Common myeloid progenitor, CD34-positive (primary cell): Measurements from ENCODE around the gene HTATSF1.

ENCODE experiments used
- CTCF ChIA-PET: fragments of 350-600 bp; sonication (Branson Sonifier 250); formaldehyde crosslinking; loops from one replicate; lab custom pipeline; 2021; ENCODE audit warnings: antibody characterized with exemption; lab: Charles Lee
- POLR2A ChIA-PET: fragments of 350-600 bp; sonication (Branson Sonifier 250); formaldehyde crosslinking; loops from one replicate; lab custom pipeline; 2021; ENCODE audit warnings: antibody characterized with exemption; lab: Charles Lee
- DNase-seq, 3 donors: peaks; one replicate each; pipeline versions ENCODE4 v3.0.0 to v3.0.0-alpha.2; 2013
- H3K27ac ChIP-seq, 2 experiments: 1 replicate in 1 of 2; 2 replicates in 1 of 2; pipeline ENCODE4 v1.7.0; 2013; ENCODE audit warnings: inconsistent platforms in 2 of 2, low read length in 2 of 2, mild to moderate bottlenecking in 2 of 2, low read depth in 1 of 2, moderate library complexity in 1 of 2; ENCODE audit not compliant: severe bottlenecking in 2 of 2, insufficient read depth in 1 of 2, poor library complexity in 1 of 2
- H3K27me3 ChIP-seq, 5 experiments: replicated peaks in 2 of 5; 1 replicate in 3 of 5; 2 replicates in 2 of 5; pipeline versions ENCODE4 v1.6.1 to v1.7.0; 2013; ENCODE audit warnings: low read length in 4 of 5, mild to moderate bottlenecking in 2 of 5, moderate library complexity in 2 of 5, inconsistent platforms in 1 of 5; ENCODE audit not compliant: insufficient read depth in 5 of 5, control insufficient read depth in 4 of 5
- H3K36me3 ChIP-seq, 4 experiments: 1 replicate in 2 of 4; 2 replicates in 2 of 4; pipeline versions ENCODE4 v1.6.1 to v1.7.0; 2013; ENCODE audit warnings: low read length in 3 of 4, control low read depth in 1 of 4, mild to moderate bottlenecking in 1 of 4; ENCODE audit not compliant: control insufficient read depth in 4 of 4, insufficient read depth in 4 of 4
- H3K4me1 ChIP-seq, 4 experiments: 1 replicate in 3 of 4; 2 replicates in 1 of 4; pipeline versions ENCODE4 v1.6.1 to v1.7.1; 2013; ENCODE audit warnings: low read length in 3 of 4, mild to moderate bottlenecking in 3 of 4, control low read depth in 1 of 4, inconsistent platforms in 1 of 4, moderate library complexity in 1 of 4; ENCODE audit not compliant: control insufficient read depth in 4 of 4, insufficient read depth in 4 of 4; ENCODE audit errors: control extremely low read depth in 1 of 4
- H3K4me3 ChIP-seq, 7 experiments: 1 replicate in 4 of 7; 2 replicates in 3 of 7; pipeline versions ENCODE4 v1.5.1 to v1.7.0; 2013; ENCODE audit warnings: mild to moderate bottlenecking in 7 of 7, low read length in 6 of 7, moderate library complexity in 6 of 7, inconsistent platforms in 2 of 7, low read depth in 2 of 7, control low read depth in 1 of 7; ENCODE audit not compliant: insufficient read depth in 4 of 7, control insufficient read depth in 1 of 7; ENCODE audit errors: extremely low read depth in 1 of 7
- H3K9me3 ChIP-seq, 5 experiments: 1 replicate in 4 of 5; 2 replicates in 1 of 5; pipeline versions ENCODE4 v1.6.1 to v1.7.1; 2013; ENCODE audit warnings: low read length in 4 of 5, mild to moderate bottlenecking in 2 of 5, inconsistent platforms in 1 of 5, low read depth in 1 of 5, moderate library complexity in 1 of 5; ENCODE audit not compliant: control insufficient read depth in 4 of 5, insufficient read depth in 2 of 5; ENCODE audit errors: control extremely low read depth in 1 of 5
- WGBS: methylation state at CpG from one replicate; pipeline ENCODE4 v1.1.5; 2013; ENCODE audit not compliant: insufficient coverage; 5-methylcytosine and 5-hydroxymethylcytosine counted together

The HTATSF1 gene

GRCh38 chrX:136457303-136457917 lies 40.0 kb upstream of the HTATSF1 start:
- H3K9me3 ChIP-seq: no peaks in the 10 kb centered on the region
- no peaks in the 10 kb centered on the region for H3K27me3 ChIP-seq
- H3K27ac ChIP-seq: no peak overlapping the region
- H3K36me3 ChIP-seq: no peaks in the 10 kb centered on the region
- CTCF ChIA-PET: interaction anchor here (1.2 kb wide), 1 partner anchor 9 kb away, joined by 3 read pairs; no protein-coding TSS in a partner anchor
- no peak overlapping the region for H3K4me3 ChIP-seq
- DNase-seq: no peak
- POLR2A ChIA-PET: no interaction called here
- WGBS: no CpG with 5 or more reads among the region's 5 CpGs
- H3K4me1 ChIP-seq: no peaks in the 10 kb centered on the region

GRCh38 chrX:136464589-136464988 lies 32.8 kb upstream of the HTATSF1 start:
- H3K4me3 ChIP-seq: no peak overlapping the region
- H3K27ac ChIP-seq: no peak overlapping the region
- H3K9me3 ChIP-seq: no peaks in the 10 kb centered on the region
- H3K27me3 ChIP-seq: no peaks in the 10 kb centered on the region
- WGBS: 100% methylated on average over 1 of the region's 3 CpGs
- ChIA-PET CTCF (no interaction called here), POLR2A (no interaction called here)
- DNase-seq: no peak
- no peaks in the 10 kb centered on the region for H3K36me3 ChIP-seq
- no peaks in the 10 kb centered on the region for H3K4me1 ChIP-seq

GRCh38 chrX:136467303-136467702 lies 30.1 kb upstream of the HTATSF1 start:
- Histone ChIP-seq H3K27ac (no peak overlapping the region), H3K4me1 (no peaks in the 10 kb centered on the region), H3K27me3 (no peaks in the 10 kb centered on the region), H3K36me3 (no peaks in the 10 kb centered on the region), H3K9me3 (peaks cover 0 to under 1% (median 0%) of the 10 kb centered on the region in 5 experiments), H3K4me3 (no peak overlapping the region)
- CTCF ChIA-PET: interaction anchor here (0.8 kb wide), 1 partner anchor 9 kb away, joined by 3 read pairs; no protein-coding TSS in a partner anchor
- POLR2A ChIA-PET: no interaction called here
- 46% methylated on average over 2 of the region's 3 CpGs for WGBS
- DNase-seq: no peak

- Histone ChIP-seq H3K36me3 (no peaks in the 10 kb centered on the region), H3K9me3 (peaks cover 0 to 4% (median 0%) of the 10 kb centered on the region in 5 experiments), H3K27ac (no peak overlapping the region), H3K4me3 (no peak overlapping the region), H3K4me1 (no peaks in the 10 kb centered on the region), H3K27me3 (no peaks in the 10 kb centered on the region)
- CTCF ChIA-PET: no interaction called here
- no peak for DNase-seq
- WGBS: no CpG with 5 or more reads among the region's 2 CpGs
- POLR2A ChIA-PET: no interaction called here
These were observed 28.8 kb upstream of the HTATSF1 start for GRCh38 chrX:136468391-136469103.

- ChIA-PET POLR2A (no interaction called here), CTCF (no interaction called here)
- 65% methylated on average over 3 of the region's 4 CpGs for WGBS
- no peak overlapping the region for H3K27ac ChIP-seq
- H3K4me1 ChIP-seq: no peaks in the 10 kb centered on the region
- no peaks in the 10 kb centered on the region for H3K36me3 ChIP-seq
- H3K4me3 ChIP-seq: no peak overlapping the region
- no peak for DNase-seq
- no peaks in the 10 kb centered on the region for H3K27me3 ChIP-seq
- H3K9me3 ChIP-seq: peaks cover 0 to 4% (median 0%) of the 10 kb centered on the region in 5 experiments
These were observed 23.7 kb upstream of the HTATSF1 start for GRCh38 chrX:136473663-136474062.

- H3K9me3 ChIP-seq: peaks cover 0 to 4% (median 0%) of the 10 kb centered on the region in 5 experiments
- H3K27ac ChIP-seq: no peak overlapping the region
- no peaks in the 10 kb centered on the region for H3K27me3 ChIP-seq
- no peaks in the 10 kb centered on the region for H3K4me1 ChIP-seq
- no peaks in the 10 kb centered on the region for H3K36me3 ChIP-seq
- no peak for DNase-seq
- no peak overlapping the region for H3K4me3 ChIP-seq
- 81% methylated on average over 2 of the region's 3 CpGs for WGBS
- CTCF ChIA-PET: interaction anchor here (1.2 kb wide), 1 partner anchor 65 kb away, joined by 3 read pairs; no protein-coding TSS in a partner anchor
- POLR2A ChIA-PET: no interaction called here
These were observed 22.2 kb upstream of the HTATSF1 start for GRCh38 chrX:136475236-136475635.

- Histone ChIP-seq H3K4me3 (no peak overlapping the region), H3K27me3 (no peaks in the 10 kb centered on the region), H3K27ac (no peak overlapping the region), H3K36me3 (no peaks in the 10 kb centered on the region), H3K9me3 (peaks cover 0 to 4% (median 0%) of the 10 kb centered on the region in 5 experiments), H3K4me1 (no peaks in the 10 kb centered on the region)
- no peak for DNase-seq
- POLR2A ChIA-PET: no interaction called here
- CTCF ChIA-PET: interaction anchor here (1.2 kb wide), 1 partner anchor 66 kb away, joined by 3 read pairs; no protein-coding TSS in a partner anchor
- 100% methylated on average over 2 of the region's 2 CpGs for WGBS
These were observed 20.9 kb upstream of the HTATSF1 start for GRCh38 chrX:136476501-136476900.
